Stomach (tissue), 9 donors: ENCODE results near the gene NPDC1. TPM values are rescaled to one million over a fixed set of nuclear protein-coding genes. Genes with fewer than 3 reads are reported as not detected.

ENCODE experiments used
- DNase-seq, 2 donors: peaks; one replicate each; pipeline versions ENCODE4 v3.0.0 to v3.0.0-alpha.2; 2013 to 2019
- H3K27ac ChIP-seq, 5 donors: fragments of 200-600 bp in 4 of 5; sonication (generic) in 4 of 5; one replicate each; pipeline ENCODE4 v1.5.1; 2013 to 2019; ENCODE audit warnings: mild to moderate bottlenecking in 1 of 5, moderate library complexity in 1 of 5
- H3K27me3 ChIP-seq, 3 donors: fragments of 200-600 bp; sonication (generic); one replicate each; pipeline ENCODE4 v1.5.1; 2017 to 2019; ENCODE audit warnings: mixed run types in 1 of 3
- H3K36me3 ChIP-seq, 4 donors: fragments of 200-600 bp; sonication (generic); 1 replicate in 3 of 4; 2 replicates in 1 of 4; pipeline ENCODE4 v1.5.1; 2016 to 2019
- H3K4me1 ChIP-seq, 4 donors: fragments of 200-600 bp; sonication (generic); one replicate each; pipeline ENCODE4 v1.5.1; 2016 to 2019
- H3K4me3 ChIP-seq, 4 donors: fragments of 200-600 bp; sonication (generic) in 3 of 4; one replicate each; pipeline ENCODE4 v1.5.1; 2016 to 2019; ENCODE audit warnings: mild to moderate bottlenecking in 1 of 4
- H3K9me3 ChIP-seq, 4 donors: fragments of 200-600 bp; sonication (generic); one replicate each; pipeline ENCODE4 v1.5.1; 2016 to 2019
- CTCF ChIP-seq, 7 experiments: fragments of 450-650 bp in 4 of 7; fragments of 200-600 bp in 3 of 7; sonication (generic) in 3 of 7; IDR thresholded peaks; one replicate each; pipeline ENCODE4 v1.5.1; 2016 to 2019; ENCODE audit warnings: antibody characterized with exemption in 7 of 7, control low read depth in 2 of 7, mild to moderate bottlenecking in 1 of 7
- EP300 ChIP-seq: sonication (generic); formaldehyde crosslinking; IDR thresholded peaks from one replicate; pipeline ENCODE4 v1.6.1; 2017; ENCODE audit warnings: antibody characterized with exemption
- POLR2A ChIP-seq, 4 donors: fragments of 450-650 bp; IDR thresholded peaks; one replicate each; pipeline ENCODE4 v1.6.1; 2016; ENCODE audit warnings: antibody characterized with exemption in 4 of 4, control low read depth in 2 of 4, mild to moderate bottlenecking in 1 of 4, moderate library complexity in 1 of 4
- POLR2AphosphoS5 ChIP-seq, 3 donors: sonication (generic); formaldehyde crosslinking; IDR thresholded peaks; one replicate each; pipeline ENCODE4 v1.6.1; 2016; ENCODE audit warnings: antibody characterized with exemption in 3 of 3
- WGBS, 5 donors: extraction: QIAGEN DNeasy Blood & Tissue Kit in 3 of 5; methylation state at CpG; one replicate each; pipeline versions ENCODE4 v1.1.5 to v1.1.7; 2013 to 2018; 5-methylcytosine and 5-hydroxymethylcytosine counted together
- intact Hi-C: fragments of 100-400 bp; cut with DNase I; formaldehyde crosslinking; loops from one replicate; pipeline ENCODE4 v1.15.1; 2023; ENCODE audit warnings: low total_unique reads
- polyA plus RNA-seq, 3 donors: library from polyadenylated mRNA; stranded (reverse); fragments of 200-250 nt; gene quantifications; one replicate each; pipeline ENCODE4 v1.2.3, GENCODE V29; 2013
- total RNA-seq, 5 donors: library from RNA; depleted of rRNA; stranded (reverse); fragments of >200 nt; gene quantifications; one replicate each; pipeline versions ENCODE4 v1.1.0 to v1.2.3, GENCODE V29; 2014 to 2016
- donor health status: healthy with polysubstance abuse.
- donor health status: Bipolar disorder and iron deficiency.
- donor health status: healthy.

The NPDC1 gene
- total and polyA plus RNA-seq, 8 donors, result 20.0 to 276 (median 180) TPM

GRCh38 chr9:137087409-137087925 lies 41.5 kb upstream of the NPDC1 start:
- peaks cover 4 to 47% (median 42%) of the 10 kb centered on the region in 4 donors for H3K36me3 ChIP-seq
- no peak for TF ChIP-seq EP300
- TF ChIP-seq POLR2AphosphoS5 (IDR thresholded peaks at IDR 0.05), result no peak
- no peak for TF ChIP-seq CTCF (IDR thresholded peaks at IDR 0.05)
- TF ChIP-seq POLR2A (IDR thresholded peaks at IDR 0.05), result no peak
- DNase-seq, result no peak
- no peaks in the 10 kb centered on the region for H3K9me3 ChIP-seq
- no peaks in the 10 kb centered on the region for H3K27me3 ChIP-seq
- 8 to 15% (median 10%) methylated on average over 19 to 22 of the region's 22 CpGs for WGBS, 5 donors
- peak overlapping the region; percentile 90 to 97 (median 96) for H3K27ac ChIP-seq
- peak overlapping the region; percentile 68 to 79 (median 73) for H3K4me3 ChIP-seq
- intact Hi-C loops, result no loop called here
- peaks cover 17 to 61% (median 39%) of the 10 kb centered on the region in 4 donors for H3K4me1 ChIP-seq

DNA sequence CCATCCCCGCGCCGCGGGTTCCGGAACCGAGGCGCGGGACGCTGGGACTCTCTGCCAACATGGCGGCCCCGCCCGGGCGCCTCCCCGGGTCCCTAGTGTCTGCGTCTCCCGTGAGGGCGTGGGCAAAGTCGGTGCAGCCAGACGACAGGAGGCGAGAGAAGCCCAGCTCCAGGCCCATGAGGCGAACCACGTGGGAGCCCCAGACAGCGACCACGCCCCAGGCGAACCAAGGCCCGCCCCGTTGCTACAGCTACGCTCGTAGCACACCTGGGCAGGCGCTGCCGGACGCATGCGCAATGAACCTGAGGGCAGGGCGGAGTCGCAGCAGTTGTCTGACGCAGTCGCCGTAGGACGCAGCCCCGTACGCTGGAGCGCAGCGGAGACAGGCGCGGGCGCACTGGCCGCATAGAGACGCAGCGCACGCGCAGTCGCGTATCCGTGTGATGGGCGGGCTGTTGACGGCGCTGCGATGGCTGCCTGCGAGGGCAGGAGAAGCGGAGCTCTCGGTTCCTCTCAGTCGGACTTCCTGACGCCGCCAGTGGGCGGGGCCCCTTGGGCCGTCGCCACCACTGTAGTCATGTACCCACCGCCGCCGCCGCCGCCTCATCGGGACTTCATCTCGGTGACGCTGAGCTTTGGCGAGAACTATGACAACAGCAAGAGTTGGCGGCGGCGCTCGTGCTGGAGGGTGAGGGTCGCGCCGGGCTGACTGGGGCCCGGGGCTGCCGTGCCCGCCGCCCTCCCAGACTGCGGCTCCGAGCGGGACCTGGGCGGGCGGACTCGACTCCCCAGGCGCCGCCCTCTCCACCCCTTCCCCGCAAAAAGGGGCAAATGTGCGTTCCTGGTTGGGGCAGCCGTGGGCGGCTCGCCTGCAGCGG lies 40.8 kb upstream of the NPDC1 start, which contains the start of gene MAN1B1:
Gene MAN1B1 (plus strand): TSS at position 455 of the 878 bp plus-strand sequence. CDS start 15 bp downstream, at position 470.
- intact Hi-C loops, result no loop called here

DNA sequence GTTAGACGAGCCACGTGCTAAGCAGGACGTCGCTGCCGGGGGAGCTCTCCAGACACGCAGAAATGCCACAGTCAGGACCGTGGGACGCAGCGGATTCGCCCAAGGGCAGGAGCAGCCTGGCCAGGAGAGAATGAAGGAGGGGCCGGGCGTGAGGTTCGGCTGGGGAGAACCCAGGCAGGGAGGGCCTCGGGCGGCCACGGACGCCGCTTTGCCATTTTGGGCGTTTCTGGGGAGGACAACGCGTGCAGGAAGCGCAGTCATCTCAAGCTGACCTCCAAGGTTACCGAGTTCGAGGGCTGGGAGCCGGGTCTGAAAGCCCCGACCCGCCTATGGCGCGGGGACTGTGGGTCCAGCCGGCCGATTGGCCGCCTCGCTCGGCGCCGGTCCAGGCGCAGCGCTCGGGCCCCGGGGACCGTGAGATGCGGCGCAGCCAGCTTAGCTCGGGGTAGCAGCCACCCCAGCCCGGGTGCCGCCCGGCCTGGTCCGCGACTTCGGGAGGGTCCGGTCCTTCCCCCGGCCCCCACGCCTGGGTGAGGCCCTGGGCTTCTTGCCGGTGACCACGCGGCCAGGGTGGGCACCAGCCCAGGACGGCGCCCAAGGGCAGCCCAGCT lies 40.0 kb upstream of the NPDC1 start:
- Histone ChIP-seq H3K36me3 (peaks cover 5 to 47% (median 43%) of the 10 kb centered on the region in 4 donors), H3K4me3 (peak overlapping the region; percentile 68 to 79 (median 73)), H3K4me1 (peaks cover 17 to 61% (median 39%) of the 10 kb centered on the region in 4 donors), H3K9me3 (no peaks in the 10 kb centered on the region), H3K27ac (peak overlapping the region; percentile 94 to 97 (median 96)), H3K27me3 (no peaks in the 10 kb centered on the region)
- WGBS, 5 donors, result 0 to 4% (median 1%) methylated on average over 4 to 58 of the region's 58 CpGs
- peak; percentile 44 to 65 for DNase-seq
- TF ChIP-seq CTCF (IDR thresholded peaks at IDR 0.05) (no peak), EP300 (no peak), POLR2AphosphoS5 (IDR thresholded peaks at IDR 0.05) (peak in 1 of 3 donors; percentile 24), POLR2A (IDR thresholded peaks at IDR 0.05) (no peak)
- intact Hi-C loops, result no loop called here

More for the DNA sequence above, 40.8 kb upstream of the NPDC1 start, which contains the start of gene MAN1B1:
- Histone ChIP-seq H3K4me3 (peak within 1 kb of the TSS; percentile 68 to 79 (median 73)), H3K9me3 (no peaks in the 10 kb centered on the region), H3K4me1 (peaks cover 17 to 61% (median 39%) of the 10 kb centered on the region in 4 donors), H3K36me3 (peaks cover 4 to 47% (median 42%) of the 10 kb centered on the region in 4 donors), H3K27ac (peak within 1 kb of the TSS; percentile 94 to 97 (median 96)), H3K27me3 (no peaks in the 10 kb centered on the region)
- DNase-seq, result peak; percentile 100
- TF ChIP-seq POLR2A (IDR thresholded peaks at IDR 0.05) (peak in 1 of 4 donors; percentile 83), EP300 (no peak), POLR2AphosphoS5 (IDR thresholded peaks at IDR 0.05) (peak; percentile 70 to 97 (median 95)), CTCF (IDR thresholded peaks at IDR 0.05) (no peak)
- WGBS, 5 donors, result 0% methylated on average over 12 to 101 of the region's 101 CpGs

DNA sequence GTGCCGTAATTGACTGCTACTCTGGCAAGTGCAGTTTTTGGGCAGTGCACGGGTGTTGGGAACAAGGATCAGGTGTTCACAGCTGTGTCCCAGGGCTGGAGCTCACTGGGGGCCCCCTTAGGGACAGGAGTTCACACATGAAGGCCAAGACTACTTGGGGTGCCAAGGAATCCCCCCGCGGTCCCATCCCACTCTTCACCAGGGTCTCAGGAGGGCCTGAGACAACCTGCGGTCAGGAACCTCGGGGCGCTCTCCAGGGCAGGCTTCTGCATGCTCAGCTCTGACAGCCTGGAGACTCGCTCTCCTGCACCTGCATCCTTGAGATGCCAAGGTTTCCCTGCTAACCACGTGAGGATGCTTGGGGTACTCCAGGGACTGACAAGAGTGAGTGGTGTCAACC lies 38.5 kb upstream of the NPDC1 start:
- intact Hi-C loops, result no loop called here
- no peak overlapping the region for H3K4me3 ChIP-seq
- peaks cover 17 to 63% (median 45%) of the 10 kb centered on the region in 4 donors for H3K4me1 ChIP-seq
- 70 to 79% (median 76%) methylated on average over 8 to 9 of the region's 9 CpGs for WGBS, 5 donors
- H3K27me3 ChIP-seq, result no peaks in the 10 kb centered on the region
- H3K9me3 ChIP-seq, result no peaks in the 10 kb centered on the region
- peak overlapping the region in 2 of 5 donors; percentile 71 to 79 for H3K27ac ChIP-seq
- peaks cover 17 to 47% (median 44%) of the 10 kb centered on the region in 4 donors for H3K36me3 ChIP-seq
- DNase-seq, result no peak
- TF ChIP-seq POLR2A (IDR thresholded peaks at IDR 0.05) (no peak), POLR2AphosphoS5 (IDR thresholded peaks at IDR 0.05) (no peak), CTCF (IDR thresholded peaks at IDR 0.05) (no peak), EP300 (no peak)
